GM19372 (cell line): ENCODE measurements around the gene CXADR.

Source experiments
- ATAC-seq: cut with Tn5 transposase; IDR thresholded peaks from one replicate; pipeline ENCODE4 v1.9.1; 2021; ENCODE audit warnings: mild to moderate bottlenecking, low read depth, moderate library complexity; ENCODE audit not compliant: unreplicated experiment

Gene CXADR

GRCh38 chr21:17585875-17586450 is 73.1 kb downstream of the CXADR start:
- peak; percentile 56 for ATAC-seq

- ATAC-seq, result no peak
These were observed 77.6 kb downstream of the CXADR start for GRCh38 chr21:17590430-17590829.

GRCh38 chr21:17597680-17598079 is 84.8 kb downstream of the CXADR start:
- ATAC-seq, result no peak

GRCh38 chr21:17598437-17598836 is 85.6 kb downstream of the CXADR start:
- ATAC-seq, result peak; percentile 81

GRCh38 chr21:17602874-17603273 is 90.0 kb downstream of the CXADR start:
- no peak for ATAC-seq

GRCh38 chr21:17607684-17608083 is 94.8 kb downstream of the CXADR start:
- ATAC-seq, result no peak

- ATAC-seq, result no peak
These were observed 96.8 kb downstream of the CXADR start for GRCh38 chr21:17609681-17610080.

GRCh38 chr21:17610911-17611310 is 98.1 kb downstream of the CXADR start:
- no peak for ATAC-seq

GRCh38 chr21:17611414-17612022 is 98.7 kb downstream of the CXADR start:
- peak; percentile 47 for ATAC-seq

GRCh38 chr21:17612023-17612564 is 99.3 kb downstream of the CXADR start:
- ATAC-seq, result peak; percentile 0

- peak; percentile 69 for ATAC-seq
These were observed 99.9 kb downstream of the CXADR start, which contains the start of gene BTG3 for GRCh38 chr21:17612565-17613241. Gene BTG3 (minus strand): TSS chr21:17612901. CDS start chr21:17609144, 3,757 bp downstream.

GRCh38 chr21:17613242-17613676 is 100.4 kb downstream of the CXADR start:
- no peak for ATAC-seq

- ATAC-seq, result no peak
These were observed 104.0 kb downstream of the CXADR start for GRCh38 chr21:17616831-17617230.

GRCh38 chr21:17622018-17622417 is 109.2 kb downstream of the CXADR start:
- ATAC-seq, result no peak

- ATAC-seq, result no peak
These were observed 118.4 kb downstream of the CXADR start for GRCh38 chr21:17631195-17631594.

- ATAC-seq, result no peak
These were observed 123.9 kb downstream of the CXADR start for GRCh38 chr21:17636711-17637110.

GRCh38 chr21:17640821-17641220 is 128.0 kb downstream of the CXADR start:
- ATAC-seq, result no peak
